HG03432 (cell line): ENCODE data around the gene AUTS2.

Experiments
- ATAC-seq: cut with Tn5 transposase; IDR thresholded peaks from one replicate; pipeline ENCODE4 v1.9.1; 2021; ENCODE audit warnings: mild to moderate bottlenecking, moderate library complexity; ENCODE audit not compliant: unreplicated experiment

AUTS2 gene

DNA sequence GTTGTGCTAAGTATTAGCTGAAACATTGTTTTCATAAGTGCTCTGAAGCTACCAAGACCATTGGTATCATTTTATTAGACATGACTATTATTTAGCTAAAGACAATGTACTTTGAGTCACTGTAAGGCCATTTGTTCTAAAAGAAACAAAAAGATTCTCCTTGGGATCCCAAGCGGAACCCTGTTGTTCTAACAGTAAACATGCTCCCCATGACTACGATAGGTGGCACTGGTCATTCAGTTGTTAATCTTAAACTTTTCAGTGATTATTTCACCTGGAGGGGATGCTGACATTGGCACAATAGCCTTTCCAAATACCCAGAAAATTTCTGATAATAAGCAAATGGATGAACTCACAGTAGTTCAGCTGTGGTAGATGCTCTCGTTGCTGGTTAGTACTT is 715.0 kb downstream of the AUTS2 start:
- no peak for ATAC-seq

DNA sequence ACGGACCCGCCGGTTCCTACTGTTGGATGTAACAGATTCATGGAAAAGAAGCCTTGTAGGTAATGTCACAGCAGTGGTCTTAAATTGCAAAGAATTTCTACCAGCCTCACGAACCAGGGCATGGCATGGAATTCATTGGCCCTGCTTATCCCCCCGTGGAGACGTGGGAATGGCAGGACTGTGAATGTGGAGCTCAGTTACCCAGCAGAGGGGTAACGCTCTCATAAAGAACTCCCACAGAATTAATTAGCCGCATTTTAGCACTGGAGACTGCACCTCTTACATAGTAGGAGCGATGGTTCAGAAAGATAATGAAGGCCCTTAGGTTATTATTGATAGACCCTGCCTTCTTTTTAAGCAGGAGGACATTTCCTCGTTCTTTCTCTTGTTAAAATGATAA is 715.4 kb downstream of the AUTS2 start:
- ATAC-seq: no peak

DNA sequence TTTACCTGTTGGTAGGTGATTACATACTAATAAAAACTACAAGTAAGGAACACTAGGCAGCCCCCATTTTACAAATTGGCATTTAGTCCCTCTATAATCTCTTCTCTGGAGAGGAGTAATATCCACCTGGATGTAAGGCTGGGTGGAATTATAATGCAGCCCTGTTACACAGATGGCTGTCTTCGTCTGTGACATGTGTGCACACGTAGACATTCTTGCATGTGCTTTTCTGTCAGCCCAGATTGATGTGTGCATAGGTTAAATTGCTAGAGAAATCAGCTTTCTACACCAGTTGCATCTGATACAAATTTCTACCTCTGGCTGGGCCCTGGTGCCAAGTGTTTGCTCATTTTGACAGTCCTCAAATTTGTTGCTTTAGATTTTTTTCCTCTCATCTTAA is 715.9 kb downstream of the AUTS2 start:
- no peak for ATAC-seq

DNA sequence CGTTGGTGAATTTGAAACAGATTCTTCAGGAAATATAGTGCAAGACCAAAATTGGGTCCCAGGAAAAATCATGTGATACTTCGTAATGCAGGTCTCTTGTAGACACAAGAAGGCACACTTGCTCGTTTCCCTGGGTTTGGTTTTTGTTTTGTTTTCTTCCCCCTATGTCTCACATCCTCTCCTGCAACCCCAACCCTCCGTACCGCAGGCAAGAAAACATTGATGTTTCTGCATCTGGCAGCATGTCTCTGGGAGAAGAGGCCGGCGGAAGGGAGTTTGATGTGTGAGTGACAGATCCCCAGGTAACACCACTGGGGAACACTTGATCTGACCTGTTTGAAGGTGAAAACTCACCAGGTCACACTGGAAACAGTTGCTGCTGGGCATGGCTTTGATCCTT is 718.5 kb downstream of the AUTS2 start:
- no peak for ATAC-seq

DNA sequence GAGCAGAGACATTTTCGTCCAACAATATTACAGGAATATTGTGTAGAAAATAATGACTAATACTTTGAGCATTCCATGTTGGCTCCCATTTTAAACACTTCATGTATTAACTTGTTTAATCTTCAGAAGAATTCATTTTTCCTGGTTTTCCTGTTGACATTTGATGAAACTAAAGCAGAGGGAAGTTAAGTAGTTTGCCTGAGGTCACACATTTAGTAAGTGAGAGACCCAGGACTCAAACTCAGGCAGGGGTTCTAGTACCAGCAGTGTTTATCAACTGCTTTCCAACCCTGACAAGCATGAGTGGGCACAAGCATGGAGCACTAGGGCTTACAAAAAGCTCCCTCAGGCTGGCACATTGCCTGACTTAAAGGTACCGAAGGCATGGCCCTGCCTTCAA is 719.1 kb downstream of the AUTS2 start:
- ATAC-seq: no peak

DNA sequence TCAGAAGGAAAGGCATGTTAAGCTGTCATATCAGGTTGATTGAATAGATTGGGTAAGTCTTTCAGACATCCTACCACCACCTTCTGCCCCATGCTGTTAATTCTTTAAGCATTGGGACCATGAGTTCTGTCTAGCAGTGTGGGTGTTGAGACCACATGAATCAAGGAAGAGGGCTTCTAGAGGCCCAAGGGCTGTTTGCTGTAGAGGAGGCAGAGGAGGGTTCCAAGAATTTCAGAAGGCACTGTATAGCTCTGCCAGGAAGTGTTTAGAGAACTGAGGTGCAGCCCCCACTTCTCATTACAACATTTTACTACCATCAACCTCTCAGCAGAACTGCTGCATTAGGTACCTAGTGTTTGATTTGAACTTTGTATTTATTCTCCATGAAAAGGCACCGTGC is 720.2 kb downstream of the AUTS2 start:
- ATAC-seq: no peak

DNA sequence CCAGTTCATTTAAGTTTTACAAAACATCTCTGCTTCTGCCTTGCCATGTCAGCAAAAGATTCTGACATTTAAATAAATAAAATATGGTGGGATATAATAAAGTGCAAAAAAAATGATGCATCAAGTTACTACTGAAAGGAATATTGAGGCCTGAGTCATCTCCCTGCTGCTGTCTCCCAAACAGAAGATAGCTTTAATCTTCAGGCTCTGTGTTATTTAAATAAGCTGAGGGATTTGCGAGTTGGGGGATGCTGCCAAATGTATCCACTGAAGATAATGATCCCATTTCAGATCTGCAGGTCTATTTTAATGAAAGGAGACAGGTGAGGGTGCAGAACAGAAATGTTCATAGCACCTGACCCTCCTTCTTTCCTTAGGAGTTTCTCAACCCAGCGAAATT is 720.8 kb downstream of the AUTS2 start:
- ATAC-seq: no peak

DNA sequence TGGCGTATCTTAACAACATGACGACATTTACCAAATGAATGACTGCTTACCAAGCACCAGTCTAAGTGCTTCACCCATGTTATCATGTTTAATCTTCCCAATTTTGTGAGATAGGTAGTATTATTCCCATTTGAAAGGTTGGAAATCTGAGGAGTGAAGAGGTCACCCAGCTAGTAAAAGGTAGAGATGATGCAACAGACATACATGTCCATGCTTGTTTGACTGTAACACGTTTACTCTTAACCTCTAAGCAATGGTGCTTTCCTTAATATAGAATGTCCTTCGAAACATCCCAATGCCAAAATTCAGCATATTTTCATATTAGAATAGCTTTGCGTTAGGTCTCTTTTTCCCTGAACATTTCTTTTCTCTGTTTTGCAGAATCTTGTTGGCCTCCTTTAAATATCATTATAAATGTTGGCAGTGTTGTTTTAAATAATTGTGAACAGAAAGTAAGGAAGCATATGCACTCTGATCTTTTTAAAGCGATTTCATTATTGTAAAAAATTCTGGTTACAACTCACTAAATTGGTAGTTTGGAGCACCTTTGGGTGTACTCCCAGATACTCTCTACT is 722.8 kb downstream of the AUTS2 start:
- no peak for ATAC-seq

DNA sequence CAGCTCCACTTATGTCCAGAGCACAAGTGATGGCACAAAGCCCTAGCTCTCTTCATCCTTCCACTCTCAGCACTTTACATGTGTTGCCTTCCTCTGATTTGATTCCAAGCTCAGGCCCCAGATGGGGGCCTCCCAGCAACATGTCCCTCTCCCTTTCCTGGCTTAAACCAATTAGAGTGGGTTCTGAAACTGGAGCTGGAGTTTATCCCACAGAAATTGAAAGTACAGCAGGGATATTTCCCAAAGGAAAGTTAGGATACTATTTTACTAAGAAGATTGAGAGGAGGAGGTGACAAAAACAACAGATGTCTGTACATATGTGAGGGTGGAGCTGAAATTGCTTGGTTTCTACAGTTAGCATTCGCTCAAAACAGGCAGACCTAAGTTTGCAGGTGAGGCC is 724.6 kb downstream of the AUTS2 start:
- no peak for ATAC-seq

DNA sequence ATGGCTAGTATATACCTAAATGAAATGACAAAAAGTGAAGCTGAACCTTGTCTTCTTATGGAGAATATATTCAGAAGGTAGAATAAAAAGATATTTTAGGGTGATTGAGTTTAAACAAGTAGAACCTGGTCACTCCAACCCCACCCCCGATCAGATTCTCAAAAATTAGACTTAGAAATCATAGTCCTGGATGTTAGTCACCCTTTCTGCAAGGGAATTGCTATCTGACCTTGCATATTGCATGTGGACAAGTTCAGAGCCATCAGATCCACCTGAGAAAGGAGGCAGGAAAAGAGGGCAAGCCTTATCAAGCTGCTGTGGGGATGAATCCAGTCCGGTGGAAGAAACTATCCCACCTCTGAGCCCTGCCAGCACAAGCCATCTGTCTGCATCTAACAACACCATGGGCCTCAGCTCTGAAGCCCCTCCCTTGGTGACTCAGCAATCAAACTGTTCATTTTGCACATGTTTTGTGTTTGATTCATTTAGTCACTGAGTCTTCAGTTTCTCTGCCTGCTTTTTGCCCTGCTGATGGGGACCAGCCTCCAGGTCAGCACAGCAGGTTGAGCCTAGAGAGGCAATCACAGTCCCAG is 727.3 kb downstream of the AUTS2 start:
- ATAC-seq: no peak

DNA sequence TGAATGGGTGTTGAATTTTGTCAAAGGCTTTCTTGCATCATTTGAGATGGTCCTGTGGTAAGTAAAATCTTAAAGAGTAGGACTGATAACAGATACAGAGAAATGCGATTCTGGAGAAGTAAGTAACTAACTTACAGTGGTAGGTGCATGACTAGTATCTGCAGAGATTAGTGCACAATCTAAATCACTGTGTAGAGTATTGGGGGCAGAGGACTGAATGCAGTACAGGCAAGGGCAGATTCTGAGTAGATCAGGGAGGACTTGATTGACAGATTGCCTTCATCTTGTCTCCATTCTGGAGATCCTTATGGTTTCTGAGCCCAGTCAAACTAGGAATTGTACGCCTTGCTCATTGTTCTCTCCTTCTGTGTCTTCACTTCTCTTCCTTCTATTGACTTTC is 736.0 kb downstream of the AUTS2 start:
- no peak for ATAC-seq

DNA sequence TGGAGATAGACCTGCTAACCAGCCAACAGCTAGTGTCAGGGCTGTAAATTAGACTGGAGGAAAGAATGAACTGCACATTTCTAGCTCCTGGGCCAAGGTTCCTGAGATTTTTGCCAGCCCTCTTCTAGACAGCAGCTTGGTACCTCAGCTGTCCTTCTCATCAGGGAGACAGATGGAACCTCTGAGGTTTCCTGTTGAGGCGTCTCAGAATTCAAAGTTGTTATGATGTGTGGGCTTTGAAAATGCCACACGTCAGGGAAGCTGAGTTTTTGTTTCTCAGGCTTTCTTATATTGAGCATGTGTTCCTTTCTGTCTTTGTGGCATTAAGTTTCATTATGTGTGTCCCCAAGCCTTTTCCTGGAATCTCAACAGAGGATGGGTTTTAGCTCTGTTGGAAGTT is 736.6 kb downstream of the AUTS2 start:
- peak; percentile 58 for ATAC-seq

DNA sequence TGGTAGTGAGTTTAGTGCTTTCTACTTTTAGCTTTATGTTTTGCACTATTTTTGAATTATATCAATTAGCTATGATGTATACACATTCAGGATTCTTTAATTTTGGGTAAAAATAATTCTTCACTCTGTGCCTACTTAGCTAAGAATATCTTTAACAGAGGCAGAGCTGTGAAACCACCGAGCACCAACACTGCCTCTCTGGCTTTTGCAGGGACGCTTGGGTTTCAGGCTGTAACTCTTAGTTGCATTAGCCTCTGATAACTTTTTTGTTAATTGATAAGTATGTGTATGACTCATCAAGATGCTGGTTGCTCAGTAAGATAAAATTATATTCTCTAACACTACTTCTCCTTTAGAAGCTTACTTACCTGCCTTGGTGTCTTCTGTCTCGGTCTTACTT is 738.3 kb downstream of the AUTS2 start:
- no peak for ATAC-seq

DNA sequence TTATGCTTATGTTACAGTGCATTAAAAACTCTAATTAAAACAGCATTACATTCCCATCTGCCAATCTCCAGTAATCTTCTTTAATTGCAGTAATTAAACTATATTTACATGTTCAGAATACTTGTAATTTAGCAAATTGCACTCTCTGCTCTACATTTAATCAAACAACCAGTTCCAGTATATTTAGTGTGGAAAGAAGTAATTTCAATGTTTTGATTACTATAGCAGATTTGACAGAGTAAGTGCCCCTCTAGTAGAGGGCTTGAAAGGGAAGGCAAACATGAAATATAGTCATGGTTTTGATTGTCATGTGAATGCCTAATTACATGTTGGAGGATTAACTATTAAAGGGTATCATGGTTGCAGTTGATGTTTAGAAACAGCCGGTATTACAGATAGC is 739.7 kb downstream of the AUTS2 start:
- no peak for ATAC-seq

DNA sequence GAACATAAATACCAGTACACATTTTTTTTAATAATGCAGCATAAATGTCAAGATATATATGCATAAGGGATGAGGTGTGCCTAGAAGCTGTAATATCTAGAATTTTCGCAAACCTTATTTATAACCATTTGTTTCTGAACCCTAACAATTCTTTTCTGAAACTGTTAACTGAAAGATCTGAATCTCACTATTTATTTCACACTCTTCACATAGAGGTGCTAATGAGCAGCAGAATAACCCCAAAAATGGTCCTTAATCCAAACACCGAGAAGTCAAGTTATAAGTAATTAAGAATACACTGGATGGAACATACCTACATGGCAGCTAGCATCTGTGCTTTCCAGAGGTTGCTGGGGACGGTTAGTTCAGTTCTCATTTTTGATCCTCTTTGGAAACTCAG is 742.0 kb downstream of the AUTS2 start:
- no peak for ATAC-seq

DNA sequence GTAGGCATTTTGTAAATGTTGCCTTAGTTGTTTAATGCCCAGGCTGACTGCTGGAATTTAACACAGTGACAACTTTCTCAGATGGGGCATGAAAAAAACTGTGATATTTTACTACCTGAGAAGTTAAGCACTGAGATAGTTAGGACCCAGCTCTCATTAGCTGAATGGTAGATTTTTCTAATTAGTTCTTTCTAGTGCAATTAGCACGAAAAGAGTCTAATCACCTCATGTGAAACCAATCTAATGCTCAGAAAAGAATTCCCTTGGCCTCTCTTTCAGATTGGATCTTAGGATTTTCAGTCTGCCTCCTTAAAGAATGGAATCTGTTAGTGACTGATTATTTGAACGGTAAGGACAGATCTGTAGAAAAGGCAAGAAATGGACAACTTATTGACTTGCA is 743.2 kb downstream of the AUTS2 start:
- ATAC-seq: no peak

DNA sequence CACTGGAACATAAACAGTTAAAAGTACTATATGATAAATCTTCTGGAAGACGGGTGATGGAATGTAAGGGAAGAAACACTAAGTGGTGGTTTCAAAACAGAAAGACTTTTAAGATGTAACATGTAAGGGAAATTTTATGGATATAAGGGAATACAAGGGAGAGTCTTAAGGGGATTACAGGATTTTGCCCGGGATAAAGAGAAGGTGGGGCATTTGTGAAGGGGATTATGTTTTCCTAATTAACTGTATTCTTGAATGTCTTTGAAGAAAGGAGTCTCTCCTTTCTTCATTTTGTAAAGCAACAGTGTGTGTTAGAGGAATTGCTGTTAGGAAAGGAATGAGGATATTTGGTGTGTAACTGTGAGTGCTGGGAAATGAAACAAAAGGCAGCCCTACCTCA is 745.2 kb downstream of the AUTS2 start:
- ATAC-seq: no peak

DNA sequence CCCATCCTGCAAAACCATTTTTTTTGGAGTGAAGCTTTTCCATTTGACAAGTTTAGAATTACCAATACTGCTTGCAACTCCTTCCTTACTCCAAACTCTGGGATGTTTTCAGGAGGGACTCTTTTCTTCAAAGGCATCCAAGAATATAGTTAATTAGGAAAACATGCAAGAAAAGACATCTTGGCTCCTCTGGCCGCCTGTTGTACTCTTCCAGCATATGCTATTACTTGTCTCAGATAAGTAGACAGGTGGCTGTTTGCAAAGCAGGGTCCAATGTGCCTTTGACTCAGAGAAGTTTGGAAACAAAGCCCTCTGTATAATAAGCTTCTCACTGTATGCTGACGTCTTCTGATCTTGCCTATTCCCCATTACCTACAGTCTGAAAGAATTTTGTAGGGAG is 746.5 kb downstream of the AUTS2 start:
- no peak for ATAC-seq

DNA sequence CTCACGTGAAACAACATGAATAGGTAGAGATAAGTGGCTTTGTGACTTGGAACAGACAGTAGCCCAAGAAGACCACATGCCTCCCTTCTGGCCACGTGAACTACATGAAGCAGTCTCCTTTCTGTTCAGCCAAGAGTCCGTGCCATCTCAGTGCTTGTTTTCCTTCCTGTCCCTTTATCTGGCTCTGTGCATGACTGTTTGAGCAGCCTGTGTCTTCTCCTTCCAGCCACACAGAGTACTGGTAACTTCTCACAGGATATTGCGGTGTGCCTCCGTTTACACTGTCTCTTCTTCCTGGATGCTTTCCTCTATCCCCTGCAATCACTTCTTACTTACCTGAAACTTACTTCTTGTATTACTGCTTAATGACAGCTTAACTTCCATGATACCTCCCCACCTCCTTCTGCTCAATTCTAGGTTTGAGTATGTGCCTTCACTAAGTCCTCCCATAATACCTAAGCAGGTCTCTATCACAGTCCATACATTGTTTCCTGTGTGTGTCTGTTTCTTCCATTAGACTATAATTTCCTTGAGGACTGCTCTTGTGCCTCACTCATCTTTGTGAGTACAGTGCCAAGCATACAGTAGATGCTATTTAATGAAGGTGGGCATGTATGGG is 748.7 kb downstream of the AUTS2 start:
- ATAC-seq: no peak

DNA sequence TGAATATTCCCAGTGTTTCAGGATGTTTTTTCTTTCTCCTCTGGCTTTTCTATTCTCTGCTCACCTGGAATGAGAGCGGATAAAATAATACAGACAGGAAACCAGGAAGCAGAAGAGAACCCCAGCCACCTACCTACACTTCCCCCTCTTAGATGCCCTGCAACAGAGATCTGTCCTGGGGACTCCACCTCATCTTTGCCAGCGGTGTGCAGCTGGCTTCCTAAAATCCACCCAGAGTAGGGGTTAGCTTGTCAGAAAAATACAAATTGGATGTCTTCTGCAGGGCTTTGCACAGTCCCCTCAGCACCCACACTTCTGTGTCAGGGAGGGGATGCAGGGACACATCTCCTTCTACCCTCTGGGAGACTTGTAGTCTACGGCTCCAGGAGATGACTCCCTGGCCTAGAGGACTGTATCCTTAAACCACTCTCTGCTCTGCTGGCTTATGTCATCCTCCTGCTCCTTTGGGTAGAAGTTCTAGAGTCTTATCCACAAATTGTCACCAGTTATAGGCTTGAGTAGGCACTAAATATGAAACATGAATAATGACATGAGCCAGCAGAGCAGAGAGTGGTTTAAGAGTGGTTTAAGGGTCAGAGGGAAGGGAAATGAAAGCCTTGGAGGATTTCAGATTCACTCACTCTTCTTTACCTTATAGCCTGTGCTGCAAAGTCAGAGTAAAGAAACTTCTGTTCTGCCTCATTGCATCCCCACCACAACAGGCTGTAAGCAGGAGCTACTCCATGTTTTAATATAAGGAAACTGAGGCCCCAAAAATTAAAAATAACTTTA is 749.4 kb downstream of the AUTS2 start:
- ATAC-seq: peak; percentile 99

DNA sequence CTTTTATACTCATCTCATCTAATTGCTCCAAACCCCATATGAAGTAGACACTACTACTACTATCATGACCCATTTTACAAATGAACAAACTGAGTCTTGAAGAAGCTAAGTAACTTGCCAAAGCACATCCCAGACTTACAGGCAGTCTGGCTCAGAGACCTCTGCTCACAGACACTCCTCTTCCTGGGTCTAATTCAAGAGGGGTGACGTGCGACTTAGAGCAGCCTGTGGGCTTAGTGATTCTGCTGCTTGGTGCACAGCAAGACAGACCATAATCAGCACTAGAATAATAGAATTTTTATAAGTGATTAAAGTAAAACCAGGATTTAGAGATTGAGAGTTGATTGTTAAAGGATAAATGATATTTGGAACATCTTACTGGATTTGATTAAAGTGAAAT is 750.8 kb downstream of the AUTS2 start:
- ATAC-seq: no peak

DNA sequence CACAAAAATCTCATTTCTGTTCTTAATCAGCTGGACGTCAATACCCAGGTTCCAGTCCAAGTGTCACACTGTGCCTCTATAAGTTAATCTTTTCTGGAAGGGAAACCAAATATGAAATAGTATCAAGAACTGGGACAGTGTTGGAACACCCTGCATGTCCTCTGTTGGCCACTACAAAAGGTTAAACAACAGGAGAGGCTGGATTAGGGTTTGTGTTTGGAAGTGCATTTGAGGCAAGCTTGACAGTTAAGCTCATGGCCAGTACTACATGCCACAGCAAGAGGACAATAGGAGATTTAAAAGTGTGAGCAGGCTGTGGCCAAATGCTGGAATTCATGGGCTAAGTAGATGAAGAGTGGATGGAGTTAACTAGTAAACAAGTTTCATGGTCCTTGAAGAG is 751.5 kb downstream of the AUTS2 start:
- no peak for ATAC-seq
